HL-60 (cell line): ENCODE data around the gene TCP11.
A peak's percentile ranks its signal among the peaks of the same experiment; 100 is the strongest.

ENCODE experiments used
- DNase-seq, 2 experiments: peaks; one replicate each; pipeline ENCODE4 v3.0.0-alpha.2; 2010 to 2020; ENCODE audit warnings: low read depth in 1 of 2, low spot score in 1 of 2
- H3K27ac ChIP-seq: fragments of 250-450 bp; sonication (Bioruptor Pico); replicated peaks from 2 replicates; pipeline ENCODE4 v1.5.1; 2020; ENCODE audit warnings: mild to moderate bottlenecking, moderate library complexity
- H3K27me3 ChIP-seq: fragments of 250-450 bp; sonication (Bioruptor Pico); 2 replicates; pipeline ENCODE4 v1.5.1; 2021; ENCODE audit warnings: mild to moderate bottlenecking, moderate library complexity; ENCODE audit not compliant: insufficient read depth, poor library complexity, severe bottlenecking
- H3K4me3 ChIP-seq: replicated peaks from 2 replicates; pipeline ENCODE4 v1.5.1; 2011; ENCODE audit warnings: mild to moderate bottlenecking, control low read depth, low read length; ENCODE audit not compliant: insufficient read depth
- GABPA ChIP-seq: IDR thresholded peaks from 2 replicates; pipeline ENCODE4 v1.6.1; 2012; ENCODE audit warnings: low read depth
- POLR2AphosphoS5 ChIP-seq: IDR thresholded peaks from 2 replicates; pipeline ENCODE4 v1.6.1; 2012; ENCODE audit warnings: low read depth
- REST ChIP-seq: IDR thresholded peaks from 2 replicates; pipeline ENCODE4 v1.6.1; 2012; ENCODE audit warnings: low read depth; ENCODE audit not compliant: insufficient replicate concordance
- SPI1 ChIP-seq: IDR thresholded peaks from 2 replicates; pipeline ENCODE4 v1.6.1; 2012; ENCODE audit warnings: low read depth, mild to moderate bottlenecking, borderline replicate concordance
- TF ChIP-seq, protein P1 (sequence below): IDR thresholded peaks from one replicate; pipeline ENCODE4 v1.5.1; 2011; ENCODE audit warnings: low read length, control low read depth, inconsistent platforms; ENCODE audit not compliant: insufficient read depth

TCP11 gene

GRCh38 chr6:35080821-35081425 is 60.2 kb downstream of the TCP11 start:
- 0 out of 2 replicates have a peak overlapping the region, but pooled peaks have one; percentile 2 for H3K4me3 ChIP-seq
- DNase-seq = peak in 1 of 2 experiments; percentile 6
- no peak for TF ChIP-seq GABPA
- no peak for TF ChIP-seq POLR2AphosphoS5
- TF ChIP-seq, protein P1, sequence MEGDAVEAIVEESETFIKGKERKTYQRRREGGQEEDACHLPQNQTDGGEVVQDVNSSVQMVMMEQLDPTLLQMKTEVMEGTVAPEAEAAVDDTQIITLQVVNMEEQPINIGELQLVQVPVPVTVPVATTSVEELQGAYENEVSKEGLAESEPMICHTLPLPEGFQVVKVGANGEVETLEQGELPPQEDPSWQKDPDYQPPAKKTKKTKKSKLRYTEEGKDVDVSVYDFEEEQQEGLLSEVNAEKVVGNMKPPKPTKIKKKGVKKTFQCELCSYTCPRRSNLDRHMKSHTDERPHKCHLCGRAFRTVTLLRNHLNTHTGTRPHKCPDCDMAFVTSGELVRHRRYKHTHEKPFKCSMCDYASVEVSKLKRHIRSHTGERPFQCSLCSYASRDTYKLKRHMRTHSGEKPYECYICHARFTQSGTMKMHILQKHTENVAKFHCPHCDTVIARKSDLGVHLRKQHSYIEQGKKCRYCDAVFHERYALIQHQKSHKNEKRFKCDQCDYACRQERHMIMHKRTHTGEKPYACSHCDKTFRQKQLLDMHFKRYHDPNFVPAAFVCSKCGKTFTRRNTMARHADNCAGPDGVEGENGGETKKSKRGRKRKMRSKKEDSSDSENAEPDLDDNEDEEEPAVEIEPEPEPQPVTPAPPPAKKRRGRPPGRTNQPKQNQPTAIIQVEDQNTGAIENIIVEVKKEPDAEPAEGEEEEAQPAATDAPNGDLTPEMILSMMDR = no peak
- no peak for TF ChIP-seq REST
- TF ChIP-seq SPI1 = no peak
- H3K27ac ChIP-seq = peak overlapping the region; percentile 82
- no peaks in the 10 kb centered on the region for H3K27me3 ChIP-seq

DNA sequence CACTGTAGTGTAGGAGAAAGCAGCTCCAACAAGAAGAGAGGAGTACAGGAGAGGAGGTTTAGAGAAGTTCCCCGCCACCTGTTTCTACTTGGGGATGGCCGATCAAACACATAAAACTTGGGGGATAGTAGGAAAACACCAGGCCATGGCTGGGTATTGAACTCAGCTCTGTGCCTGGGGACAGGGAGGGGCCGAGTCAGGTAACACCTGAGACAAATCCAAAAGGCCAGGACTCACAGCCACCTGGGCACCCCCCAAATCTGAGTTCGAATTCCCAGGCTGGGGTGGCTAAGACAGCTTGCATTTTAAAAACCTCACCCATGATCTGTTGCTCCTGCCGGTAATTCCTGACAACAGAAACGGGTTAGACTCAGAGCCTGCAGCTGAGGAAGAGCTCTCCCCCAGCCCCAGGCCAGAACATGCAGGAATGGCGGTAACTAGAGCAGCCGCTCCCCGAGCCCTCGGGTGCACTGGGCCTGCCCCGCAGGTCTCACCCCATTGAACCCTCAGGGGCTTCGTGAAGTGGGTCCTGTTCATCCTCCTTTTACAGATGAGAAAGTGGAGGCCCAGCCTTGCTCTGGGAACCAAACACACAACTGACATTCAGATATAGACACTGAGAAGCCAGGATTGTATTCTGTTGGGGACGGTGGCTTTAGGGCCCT is 61.0 kb downstream of the TCP11 start:
- DNase-seq = no peak
- Histone ChIP-seq H3K27ac (peak overlapping the region; percentile 82), H3K4me3 (no peak overlapping the region), H3K27me3 (no peaks in the 10 kb centered on the region)
- TF ChIP-seq SPI1 = no peak
- TF ChIP-seq, protein P1 = no peak
- TF ChIP-seq POLR2AphosphoS5 = no peak
- no peak for TF ChIP-seq GABPA
- TF ChIP-seq REST = no peak

DNA sequence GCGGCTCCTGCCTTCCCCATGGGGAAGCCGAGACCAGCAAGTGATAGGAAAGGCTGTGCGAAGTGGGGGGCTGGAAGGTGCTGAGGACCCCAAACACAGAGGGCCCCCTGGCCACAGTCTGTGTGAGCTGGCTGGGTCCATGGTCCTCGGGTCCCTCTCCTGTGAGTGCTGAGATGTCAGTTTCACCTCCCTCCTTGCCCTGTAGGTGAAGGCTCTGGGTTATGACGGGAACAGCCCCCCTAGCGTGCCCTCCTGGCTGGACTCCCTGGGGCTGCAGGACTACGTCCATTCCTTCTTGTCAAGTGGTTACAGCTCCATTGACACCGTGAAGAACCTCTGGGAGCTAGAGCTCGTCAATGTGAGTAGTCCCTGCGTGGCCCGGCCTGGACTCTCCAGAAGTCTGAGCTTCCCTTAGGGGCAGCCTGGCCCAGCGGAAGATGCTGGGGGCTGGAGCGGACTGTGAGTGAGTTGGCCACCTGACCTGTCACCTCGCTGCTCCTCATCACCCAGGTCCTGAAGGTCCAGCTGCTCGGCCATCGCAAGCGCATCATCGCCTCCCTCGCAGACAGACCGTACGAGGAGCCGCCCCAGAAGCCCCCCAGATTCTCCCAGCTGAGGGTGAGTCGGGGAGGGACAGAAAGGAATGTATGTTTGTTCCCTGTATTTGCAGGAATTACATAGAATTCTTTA is 61.7 kb downstream of the TCP11 start:
- TF ChIP-seq REST (no peak), GABPA (no peak), POLR2AphosphoS5 (no peak), SPI1 (no peak)
- TF ChIP-seq, protein P1 = no peak
- Histone ChIP-seq H3K27ac (no peak overlapping the region), H3K4me3 (no peak overlapping the region), H3K27me3 (no peaks in the 10 kb centered on the region)
- DNase-seq = no peak
